ENCODE results near the gene PPIL6. TPM values are rescaled to one million over a fixed set of nuclear protein-coding genes. Genes with fewer than 3 reads are reported as not detected.
A peak's percentile ranks its signal among the peaks of the same experiment; 100 is the strongest.

The PPIL6 gene
- polyA plus RNA-seq, 2 of the 4 experiments (the other 2 are of a cell fraction): 1.6 to 5.0 TPM

GRCh38 chr6:109424946-109425345 lies 15.5 kb downstream of the PPIL6 start:
- H3K27ac ChIP-seq: no peak overlapping the region
- CTCF ChIA-PET: interaction anchor here (0.5 kb wide), 1 partner anchor 44 kb away, joined by 3 read pairs; no protein-coding TSS in a partner anchor

GRCh38 chr6:109421184-109421583 lies 19.2 kb downstream of the PPIL6 start:
- TF ChIP-seq HOXA7 (CRISPR knock-in tag; IDR thresholded peaks at IDR 0.05) (no peak), MAFK (IDR thresholded peaks at IDR 0.05; ENCODE audit: partially characterized antibody) (peak; percentile 55)
- H3K4me2 ChIP-seq: no peak overlapping the region
- WGBS (ENCODE audit: missing lambda C conversion rate): 68% methylated on average over 1 of the region's 1 CpG
- no peak for FAIRE-seq
- H3K4me1 ChIP-seq: no peaks in the 10 kb centered on the region
- POLR2A ChIA-PET: no interaction called here
- no peak for ATAC-seq
- no peak for DNase-seq (ENCODE audit: low read depth in 1 of 2, low spot score in 1 of 2)
- H3K27ac ChIP-seq: no peak overlapping the region
- no peak overlapping the region for H3K4me3 ChIP-seq
- no peaks in the 10 kb centered on the region for H3K9me3 ChIP-seq
- CTCF ChIA-PET: interaction anchor here (0.8 kb wide), 1 partner anchor 13 kb away, joined by 3 read pairs; no protein-coding TSS in a partner anchor

More at GRCh38 chr6:109424946-109425345, 15.5 kb downstream of the PPIL6 start:
- WGBS (ENCODE audit: missing lambda C conversion rate): 81% methylated on average over 2 of the region's 2 CpGs
- no peak overlapping the region for H3K4me3 ChIP-seq
- TF ChIP-seq ATOH8 (CRISPR knock-in tag; IDR thresholded peaks at IDR 0.05; ENCODE audit: low read depth): no peak
- TF ChIP-seq USF2 (IDR thresholded peaks at IDR 0.05): no peak
- no peak for TF ChIP-seq RNF2 (IDR thresholded peaks at IDR 0.05; ENCODE audit: borderline replicate concordance, low read depth)
- TF ChIP-seq CBX2 (IDR thresholded peaks at IDR 0.05; ENCODE audit: borderline replicate concordance, low read depth): no peak
- no peak for TF ChIP-seq BCL3 (IDR thresholded peaks at IDR 0.05)
- TF ChIP-seq HOXB13 (CRISPR knock-in tag; IDR thresholded peaks at IDR 0.05; ENCODE audit: low read depth): no peak
- TF ChIP-seq EHF (CRISPR knock-in tag; IDR thresholded peaks at IDR 0.05): no peak
- TF ChIP-seq ZSCAN20 (CRISPR knock-in tag; IDR thresholded peaks at IDR 0.05): no peak
- TF ChIP-seq ZC3H11A (IDR thresholded peaks at IDR 0.05): no peak
- TF ChIP-seq CEBPB (IDR thresholded peaks at IDR 0.05): no peak
- no peak for TF ChIP-seq POLR2A (IDR thresholded peaks at IDR 0.05; ENCODE audit: low read length)
- TF ChIP-seq SMC3 (IDR thresholded peaks at IDR 0.05): no peak
- no peak for TF ChIP-seq TFCP2L1 (CRISPR knock-in tag; IDR thresholded peaks at IDR 0.05)
- TF ChIP-seq NR3C1 (IDR thresholded peaks at IDR 0.05): no peak
- no peak for TF ChIP-seq KDM1A (IDR thresholded peaks at IDR 0.05; ENCODE audit: low read depth)
- no peak for TF ChIP-seq HMGXB4 (CRISPR knock-in tag; IDR thresholded peaks at IDR 0.05; ENCODE audit: borderline replicate concordance)
- H3K9me3 ChIP-seq: no peaks in the 10 kb centered on the region
- DNase-seq (ENCODE audit: low read depth in 1 of 2, low spot score in 1 of 2) (no peak), ATAC-seq (no peak), FAIRE-seq (no peak)
- POLR2A ChIA-PET: no interaction called here
- H3K4me2 ChIP-seq: no peak overlapping the region
- H3K4me1 ChIP-seq: no peaks in the 10 kb centered on the region

- no peak for ATAC-seq
- ChIA-PET CTCF (no interaction called here), POLR2A (no interaction called here)
- no peak overlapping the region for H3K4me3 ChIP-seq
- 59% methylated on average over 1 of the region's 1 CpG for WGBS (ENCODE audit: missing lambda C conversion rate)
- H3K4me1 ChIP-seq: no peaks in the 10 kb centered on the region
- no peak overlapping the region for H3K4me2 ChIP-seq
- no peak overlapping the region for H3K27ac ChIP-seq
- no peak for DNase-seq (ENCODE audit: low read depth in 1 of 2, low spot score in 1 of 2)
- no peak for FAIRE-seq
- H3K9me3 ChIP-seq: no peaks in the 10 kb centered on the region
- TF ChIP-seq FOSB (CRISPR knock-in tag; IDR thresholded peaks at IDR 0.05): no peak
- no peak for TF ChIP-seq REST (IDR thresholded peaks at IDR 0.05)
- no peak for TF ChIP-seq HES2 (IDR thresholded peaks at IDR 0.05)
- no peak for TF ChIP-seq MAFK (IDR thresholded peaks at IDR 0.05; ENCODE audit: partially characterized antibody)
- no peak for TF ChIP-seq GATA3 (IDR thresholded peaks at IDR 0.05; ENCODE audit: borderline replicate concordance)
- TF ChIP-seq RNF2 (IDR thresholded peaks at IDR 0.05; ENCODE audit: borderline replicate concordance, low read depth): no peak
- TF ChIP-seq BCL3 (IDR thresholded peaks at IDR 0.05): no peak
- no peak for TF ChIP-seq HOXB5 (CRISPR knock-in tag; IDR thresholded peaks at IDR 0.05)
- TF ChIP-seq FOSL2 (IDR thresholded peaks at IDR 0.05): no peak
- no peak for TF ChIP-seq FOSL2 (CRISPR knock-in tag; IDR thresholded peaks at IDR 0.05)
- no peak for TF ChIP-seq RFX5 (IDR thresholded peaks at IDR 0.05)
Observed at GRCh38 chr6:109420751-109421150, 19.7 kb downstream of the PPIL6 start.

All from A549 (cell line).